ENCODE data around the gene SUN1. TPM values are rescaled to one million over a fixed set of nuclear protein-coding genes. Genes with fewer than 3 reads are reported as not detected.

The SUN1 gene
- total RNA-seq, 1 experiment from 2014 or later = 158 TPM

DNA sequence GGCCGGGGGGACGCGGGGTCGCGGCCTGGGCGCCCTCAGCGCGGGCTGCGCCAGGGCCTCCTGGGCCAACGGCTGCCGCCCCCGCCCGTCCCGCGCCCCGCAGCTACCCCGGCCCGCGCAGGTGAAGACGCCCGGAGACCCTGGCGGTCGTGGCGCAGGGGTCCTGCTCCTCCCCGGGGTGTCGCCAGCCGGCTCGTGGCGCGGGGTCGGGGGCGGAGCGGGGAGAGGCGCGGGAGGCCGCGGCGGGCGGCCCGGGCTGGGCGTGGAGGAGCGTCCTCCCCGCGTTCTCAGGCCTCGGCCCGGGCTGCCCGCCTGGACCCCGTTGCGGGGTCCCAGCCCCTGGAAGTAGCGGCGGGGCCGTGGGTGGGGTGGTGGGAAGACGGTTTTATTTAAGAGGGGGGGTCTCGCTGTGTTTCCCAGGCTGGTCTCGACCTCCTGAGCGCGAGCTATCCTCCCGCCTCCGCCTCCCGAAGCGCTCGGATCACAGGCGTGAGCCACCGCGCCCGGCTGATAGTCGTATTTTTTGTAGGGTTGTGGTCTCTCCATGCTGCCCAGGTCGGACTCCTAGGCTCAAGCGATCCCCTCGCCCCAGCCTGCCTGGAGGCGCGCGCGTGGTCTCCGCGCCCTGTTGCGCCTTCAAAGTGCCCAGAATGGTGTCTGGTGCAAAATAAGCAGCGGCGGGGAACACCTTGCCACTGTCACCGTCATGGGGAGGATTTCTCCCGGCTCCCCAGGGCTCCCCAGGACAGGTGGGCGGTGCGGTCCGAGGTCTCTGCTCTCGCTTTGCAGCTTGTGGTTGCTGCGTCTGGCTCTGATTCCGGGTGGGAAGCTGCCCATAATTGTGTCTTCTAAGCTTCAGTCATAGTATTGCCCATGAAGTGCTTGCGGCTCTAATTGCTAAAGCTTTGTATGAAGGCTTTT is 15.3 kb upstream of the SUN1 start:
- ATAC-seq (no peak), DNase-seq (ENCODE audit: low spot score) (peak; percentile 43)
- ChIA-PET CTCF (interaction anchor here (0.6 to 2.4 kb wide), 10 partner anchors 9 to 696 kb away, joined by 3 to 10 read pairs (median 6); partner anchors contain the start of gene SUN1), POLR2A (interaction anchor here (0.6 to 1.5 kb wide), 2 partner anchors 53 to 56 kb away, joined by 4 to 5 read pairs; no protein-coding TSS in a partner anchor)
- TF ChIP-seq MAX (CRISPR knock-in tag; IDR thresholded peaks at IDR 0.05) (no peak), NR1H2 (CRISPR knock-in tag; IDR thresholded peaks at IDR 0.05) (no peak), FOXP4 (CRISPR knock-in tag; IDR thresholded peaks at IDR 0.05) (0 out of 2 replicates have a peak, but pooled peaks have one; percentile 9), JUN (CRISPR knock-in tag; IDR thresholded peaks at IDR 0.05) (0 out of 2 replicates have a peak, but pooled peaks have one; percentile 6), TEAD1 (CRISPR knock-in tag; IDR thresholded peaks at IDR 0.05) (no peak), ZNF219 (CRISPR knock-in tag; IDR thresholded peaks at IDR 0.05; ENCODE audit: borderline replicate concordance) (no peak), JAZF1 (CRISPR knock-in tag; IDR thresholded peaks at IDR 0.05) (no peak), SMAD4 (CRISPR knock-in tag; IDR thresholded peaks at IDR 0.05) (no peak), GABPB1 (CRISPR knock-in tag; IDR thresholded peaks at IDR 0.05) (no peak), ZNF423 (CRISPR knock-in tag; IDR thresholded peaks at IDR 0.05) (no peak), GTF2I (CRISPR knock-in tag; conservative IDR thresholded peaks at IDR 0.05) (no peak), SOX15 (CRISPR knock-in tag; IDR thresholded peaks at IDR 0.05) (no peak), KAT7 (CRISPR knock-in tag; IDR thresholded peaks at IDR 0.05; ENCODE audit: borderline replicate concordance) (0 out of 2 replicates have a peak, but pooled peaks have one; percentile 66), NFATC4 (CRISPR knock-in tag; IDR thresholded peaks at IDR 0.05) (no peak)
- TF ChIP-seq, protein P1, sequence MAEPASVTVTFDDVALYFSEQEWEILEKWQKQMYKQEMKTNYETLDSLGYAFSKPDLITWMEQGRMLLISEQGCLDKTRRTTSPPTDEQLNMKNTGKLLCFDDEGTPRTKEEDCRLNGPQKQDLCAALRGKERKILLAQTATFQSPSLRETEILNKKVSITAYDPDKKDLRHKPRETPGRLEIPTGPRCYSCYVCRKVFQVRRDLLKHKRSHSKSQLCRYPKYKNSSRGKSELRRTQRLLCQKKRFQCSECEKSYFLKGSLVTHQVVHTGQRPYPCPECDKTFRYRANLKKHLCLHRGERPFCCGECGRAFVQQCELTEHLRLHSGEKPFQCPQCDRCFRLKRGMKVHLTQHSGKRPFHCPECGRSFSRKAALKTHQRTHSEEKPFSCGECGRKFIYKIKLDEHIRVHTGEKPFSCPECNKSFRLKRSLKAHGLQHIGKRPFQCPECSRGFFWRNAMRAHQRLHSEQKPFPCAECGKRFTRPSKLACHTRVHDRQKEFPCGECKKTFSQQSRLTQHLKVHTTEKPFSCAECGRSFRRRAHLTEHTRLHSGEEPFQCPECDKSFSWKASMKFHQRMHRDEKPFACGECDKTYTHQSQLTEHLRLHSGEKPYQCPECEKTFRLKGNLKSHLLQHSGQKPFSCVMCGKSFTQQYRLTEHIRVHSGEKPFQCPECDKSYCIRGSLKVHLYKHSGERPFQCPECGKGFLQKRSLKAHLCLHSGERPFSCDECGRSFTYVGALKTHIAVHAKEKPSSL (CRISPR knock-in tag; conservative IDR thresholded peaks at IDR 0.05) = no peak
- H3K27me3 Mint-ChIP-seq (ENCODE audit: low read depth) = no peaks in the 10 kb centered on the region
- peak overlapping the region; percentile 65; the same call in 1 of the 2 replicates for H3K27ac Mint-ChIP-seq
- peaks cover 11% of the 10 kb centered on the region; the same call in 1 of the 2 replicates for H3K36me3 Mint-ChIP-seq
- H3K4me3 Mint-ChIP-seq = peak overlapping the region; percentile 81
- no peaks in the 10 kb centered on the region for H3K9me3 Mint-ChIP-seq
- H3K4me1 Mint-ChIP-seq = peaks cover 57% of the 10 kb centered on the region

- POLR2A ChIA-PET = no interaction called here
- peaks cover 58% of the 10 kb centered on the region for H3K4me1 Mint-ChIP-seq
- no peaks in the 10 kb centered on the region for H3K27me3 Mint-ChIP-seq (ENCODE audit: low read depth)
- DNase-seq (ENCODE audit: low spot score) = no peak
- ATAC-seq = no peak
- TF ChIP-seq CTCF (IDR thresholded peaks at IDR 0.05) (peak; percentile 28; the same call in 1 of the 2 replicates), OVOL2 (CRISPR knock-in tag; IDR thresholded peaks at IDR 0.05; ENCODE audit: borderline replicate concordance) (no peak)
- H3K36me3 Mint-ChIP-seq = peaks cover 10% of the 10 kb centered on the region; the same call in 1 of the 2 replicates
- peak overlapping the region; percentile 81 for H3K4me3 Mint-ChIP-seq
- no peaks in the 10 kb centered on the region for H3K9me3 Mint-ChIP-seq
- CTCF ChIA-PET = interaction anchor here (0.8 to 2.4 kb wide), 7 partner anchors 8 to 32 kb away, joined by 3 to 10 read pairs (median 9); partner anchors contain the start of gene SUN1
- H3K27ac Mint-ChIP-seq = peak overlapping the region; percentile 12
These were observed 14.1 kb upstream of the SUN1 start for GRCh38 chr7:818031-818699.
